K562 (cell line): ENCODE measurements around the gene ENTPD3. TPM values are rescaled to one million over a fixed set of nuclear protein-coding genes. Genes with fewer than 3 reads are reported as not detected.

Experiments
- CC2D1A ChIP-seq: fragments of 450-650 bp; IDR thresholded peaks from 2 replicates; pipeline ENCODE4 v1.6.1; 2017; ENCODE audit warnings: mild to moderate bottlenecking
- MCM2 ChIP-seq: fragments of 450-650 bp; IDR thresholded peaks from 2 replicates; pipeline ENCODE4 v1.6.1; 2017; ENCODE audit warnings: low read depth, mild to moderate bottlenecking
- MITF ChIP-seq: IDR thresholded peaks from 2 replicates; pipeline ENCODE4 v1.6.1; 2014; ENCODE audit warnings: antibody characterized with exemption
- NFE2 ChIP-seq: IDR thresholded peaks from 2 replicates; pipeline ENCODE4 v1.6.1; 2014; ENCODE audit warnings: antibody characterized with exemption, low read depth
- RBM14 ChIP-seq: fragments of 200-400 bp; formaldehyde crosslinking; IDR thresholded peaks from 2 replicates; pipeline ENCODE4 v1.6.1; 2018; ENCODE audit warnings: low read depth, mild to moderate bottlenecking, low read length, moderate library complexity, borderline replicate concordance; ENCODE audit not compliant: insufficient read depth
- RBM22 ChIP-seq: fragments of 200-400 bp; formaldehyde crosslinking; IDR thresholded peaks from 2 replicates; pipeline ENCODE4 v1.6.1; 2018; ENCODE audit warnings: low read length, low read depth; ENCODE audit not compliant: poor library complexity, severe bottlenecking
- RFX5 ChIP-seq: IDR thresholded peaks from 2 replicates; pipeline ENCODE4 v1.6.1; 2011; ENCODE audit warnings: low read depth, mild to moderate bottlenecking, improper control_type of control experiment, low read length
- THRAP3 ChIP-seq: fragments of 450-650 bp; IDR thresholded peaks from 2 replicates; pipeline ENCODE4 v1.6.1; 2016; ENCODE audit warnings: mild to moderate bottlenecking, inconsistent platforms, borderline replicate concordance
- ZBTB11 ChIP-seq, 3 experiments: fragments of 200-800 bp in 1 of 3; fragments of 250-450 bp in 1 of 3; fragments of 450-650 bp in 1 of 3; sonication (Bioruptor Pico) in 1 of 3; sonication (Bioruptor generic) in 1 of 3; formaldehyde crosslinking in 1 of 3; IDR thresholded peaks; 2 replicates each; pipeline versions ENCODE4 v1.6.1 to v1.8.0; 2016 to 2022; ENCODE audit warnings: mild to moderate bottlenecking in 2 of 3, missing genetic modification characterization in 2 of 3, missing compliant biosample characterization in 1 of 3, moderate library complexity in 1 of 3
- ZNF12 ChIP-seq: sonication (generic); formaldehyde crosslinking; IDR thresholded peaks from 2 replicates; pipeline ENCODE4 v1.4.0; 2020; ENCODE audit warnings: mild to moderate bottlenecking, missing genetic modification reagents
- ZNF347 ChIP-seq: fragments of 450-650 bp; formaldehyde crosslinking; IDR thresholded peaks from 2 replicates; pipeline ENCODE4 v1.4.0; 2020; ENCODE audit warnings: low read depth, mild to moderate bottlenecking, moderate library complexity
- ZZZ3 ChIP-seq: fragments of 450-650 bp; IDR thresholded peaks from 2 replicates; pipeline ENCODE4 v1.6.1; 2016; ENCODE audit warnings: antibody characterized with exemption, mild to moderate bottlenecking, moderate library complexity
- polyA plus RNA-seq, 8 experiments: library from polyadenylated mRNA; depleted of rRNA in 4 of 8; stranded (reverse) in 5 of 8; unstranded in 3 of 8; fragments of >200 nt; fragmentation: Nextera tagmentation in 2 of 8; fragmentation: Illumina TruSeq in 1 of 8; extraction: Ambion mirVana in 2 of 8; extraction: Trizol in 1 of 8; gene quantifications; 2 replicates each; pipeline versions ENCODE4 v1.2.1 to v1.2.3, GENCODE V29; 2011 to 2014; ENCODE audit warnings: inconsistent platforms in 1 of 8, missing spikeins in 1 of 8
- total RNA-seq, 7 experiments: library from RNA; depleted of rRNA in 6 of 7; stranded (reverse); fragments of >200 nt in 6 of 7; fragmentation: Illumina TruSeq in 2 of 7; extraction: Trizol in 2 of 7; gene quantifications; 2 replicates each; pipeline versions ENCODE4 v1.2.1 to v1.2.3, GENCODE V29; 2011 to 2021; ENCODE audit warnings: low replicate concordance in 1 of 7
- TF ChIP-seq, protein P1 (sequence below): fragments of 450-650 bp; IDR thresholded peaks from 2 replicates; pipeline ENCODE4 v1.6.1; 2018; ENCODE audit not compliant: partially characterized antibody
- TF ChIP-seq, protein P2 (sequence below): fragments of 250-450 bp; sonication (Bioruptor Pico); IDR thresholded peaks from 2 replicates; pipeline ENCODE4 v1.4.0; 2020; ENCODE audit warnings: mild to moderate bottlenecking, moderate library complexity, borderline replicate concordance

Gene ENTPD3
- total and polyA plus RNA-seq, 9 of the 15 experiments (the other 6 are each of a cell fraction or from before 2014, with no cell fraction given) = 0.23 to 2.1 (median 0.58) TPM

DNA sequence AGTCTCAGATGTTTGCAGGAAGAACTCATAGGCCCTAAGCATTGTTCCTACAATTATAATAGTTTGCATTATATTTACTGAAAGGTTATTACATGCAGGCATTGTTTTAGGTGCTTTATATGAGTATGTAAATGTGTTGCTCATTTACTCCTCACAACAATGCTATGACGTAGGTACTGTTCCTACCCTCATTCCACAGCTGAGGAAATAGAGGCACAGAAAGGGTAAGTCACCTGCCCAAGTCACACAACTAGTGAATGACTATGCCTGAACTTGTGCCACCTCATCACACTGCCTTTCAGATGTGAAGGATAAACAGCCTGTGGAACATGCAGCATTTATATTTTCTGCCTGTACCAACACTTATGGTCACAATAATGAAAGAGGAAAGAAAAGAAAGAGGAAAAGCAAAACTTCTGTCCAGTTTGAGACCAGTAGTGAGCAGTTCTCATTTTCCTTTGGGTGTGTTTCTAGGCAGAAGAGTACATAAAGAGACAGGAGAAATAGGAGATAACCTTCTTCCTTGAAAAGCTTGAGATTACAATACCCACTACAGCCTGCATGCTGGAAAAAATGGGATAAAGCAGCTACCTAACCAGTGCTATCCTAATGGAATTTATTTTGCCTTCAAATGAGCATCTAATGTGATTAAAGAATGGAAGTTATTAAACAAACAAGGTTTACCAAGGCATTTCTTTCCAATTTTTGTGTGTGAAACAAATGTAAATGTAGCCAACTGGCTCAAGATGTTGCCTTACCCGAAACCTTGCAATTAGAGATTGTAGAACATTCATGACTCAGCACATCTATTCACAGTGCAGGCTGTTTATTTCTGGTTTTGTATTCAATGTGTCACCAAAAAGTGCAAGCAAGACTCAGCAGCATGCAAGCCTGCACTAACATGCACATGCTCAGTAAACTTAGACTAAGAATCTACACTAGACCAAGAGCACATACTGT is 20.5 kb upstream of the ENTPD3 start (continued):
- TF ChIP-seq, protein P1, sequence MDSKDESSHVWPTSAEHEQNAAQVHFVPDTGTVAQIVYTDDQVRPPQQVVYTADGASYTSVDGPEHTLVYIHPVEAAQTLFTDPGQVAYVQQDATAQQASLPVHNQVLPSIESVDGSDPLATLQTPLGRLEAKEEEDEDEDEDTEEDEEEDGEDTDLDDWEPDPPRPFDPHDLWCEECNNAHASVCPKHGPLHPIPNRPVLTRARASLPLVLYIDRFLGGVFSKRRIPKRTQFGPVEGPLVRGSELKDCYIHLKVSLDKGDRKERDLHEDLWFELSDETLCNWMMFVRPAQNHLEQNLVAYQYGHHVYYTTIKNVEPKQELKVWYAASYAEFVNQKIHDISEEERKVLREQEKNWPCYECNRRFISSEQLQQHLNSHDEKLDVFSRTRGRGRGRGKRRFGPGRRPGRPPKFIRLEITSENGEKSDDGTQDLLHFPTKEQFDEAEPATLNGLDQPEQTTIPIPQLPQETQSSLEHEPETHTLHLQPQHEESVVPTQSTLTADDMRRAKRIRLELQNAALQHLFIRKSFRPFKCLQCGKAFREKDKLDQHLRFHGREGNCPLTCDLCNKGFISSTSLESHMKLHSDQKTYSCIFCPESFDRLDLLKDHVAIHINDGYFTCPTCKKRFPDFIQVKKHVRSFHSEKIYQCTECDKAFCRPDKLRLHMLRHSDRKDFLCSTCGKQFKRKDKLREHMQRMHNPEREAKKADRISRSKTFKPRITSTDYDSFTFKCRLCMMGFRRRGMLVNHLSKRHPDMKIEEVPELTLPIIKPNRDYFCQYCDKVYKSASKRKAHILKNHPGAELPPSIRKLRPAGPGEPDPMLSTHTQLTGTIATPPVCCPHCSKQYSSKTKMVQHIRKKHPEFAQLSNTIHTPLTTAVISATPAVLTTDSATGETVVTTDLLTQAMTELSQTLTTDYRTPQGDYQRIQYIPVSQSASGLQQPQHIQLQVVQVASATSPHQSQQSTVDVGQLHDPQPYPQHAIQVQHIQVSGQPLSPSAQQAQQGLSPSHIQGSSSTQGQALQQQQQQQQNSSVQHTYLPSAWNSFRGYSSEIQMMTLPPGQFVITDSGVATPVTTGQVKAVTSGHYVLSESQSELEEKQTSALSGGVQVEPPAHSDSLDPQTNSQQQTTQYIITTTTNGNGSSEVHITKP = no peak
- TF ChIP-seq CC2D1A (no peak), MCM2 (no peak), RBM14 (no peak), NFE2 (peak; percentile 99), RBM22 (no peak), MITF (no peak), ZNF12 (CRISPR knock-in tag) (no peak), ZNF347 (CRISPR knock-in tag) (no peak), THRAP3 (no peak), RFX5 (no peak), ZZZ3 (no peak), ZBTB11 (CRISPR knock-in tag; IDR thresholded peaks at IDR 0.05) (peak in 1 of 3 experiments; percentile 51; a peak in 1 of 6 replicates)
- TF ChIP-seq, protein P2, sequence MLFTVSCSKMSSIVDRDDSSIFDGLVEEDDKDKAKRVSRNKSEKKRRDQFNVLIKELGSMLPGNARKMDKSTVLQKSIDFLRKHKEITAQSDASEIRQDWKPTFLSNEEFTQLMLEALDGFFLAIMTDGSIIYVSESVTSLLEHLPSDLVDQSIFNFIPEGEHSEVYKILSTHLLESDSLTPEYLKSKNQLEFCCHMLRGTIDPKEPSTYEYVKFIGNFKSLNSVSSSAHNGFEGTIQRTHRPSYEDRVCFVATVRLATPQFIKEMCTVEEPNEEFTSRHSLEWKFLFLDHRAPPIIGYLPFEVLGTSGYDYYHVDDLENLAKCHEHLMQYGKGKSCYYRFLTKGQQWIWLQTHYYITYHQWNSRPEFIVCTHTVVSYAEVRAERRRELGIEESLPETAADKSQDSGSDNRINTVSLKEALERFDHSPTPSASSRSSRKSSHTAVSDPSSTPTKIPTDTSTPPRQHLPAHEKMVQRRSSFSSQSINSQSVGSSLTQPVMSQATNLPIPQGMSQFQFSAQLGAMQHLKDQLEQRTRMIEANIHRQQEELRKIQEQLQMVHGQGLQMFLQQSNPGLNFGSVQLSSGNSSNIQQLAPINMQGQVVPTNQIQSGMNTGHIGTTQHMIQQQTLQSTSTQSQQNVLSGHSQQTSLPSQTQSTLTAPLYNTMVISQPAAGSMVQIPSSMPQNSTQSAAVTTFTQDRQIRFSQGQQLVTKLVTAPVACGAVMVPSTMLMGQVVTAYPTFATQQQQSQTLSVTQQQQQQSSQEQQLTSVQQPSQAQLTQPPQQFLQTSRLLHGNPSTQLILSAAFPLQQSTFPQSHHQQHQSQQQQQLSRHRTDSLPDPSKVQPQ (CRISPR knock-in tag) = no peak
